A673 (cell line): Measurements from ENCODE around the gene LCN6. TPM values are rescaled to one million over a fixed set of nuclear protein-coding genes. Genes with fewer than 3 reads are reported as not detected.

Experiments
- BruUV-seq: library from RNA; stranded (reverse); fragments of 400-500 nt; replicated peaks from 2 replicates; lab custom pipeline; 2021; lab: Mats Ljungman, UMichigan
- CTCF ChIA-PET: fragments of 300-600 bp; sonication (Branson Sonifier 250); formaldehyde crosslinking; loops from one replicate; lab custom pipeline; 2022; ENCODE audit warnings: antibody characterized with exemption; lab: Charles Lee
- POLR2A ChIA-PET: fragments of 300-600 bp; sonication (Branson Sonifier 250); formaldehyde crosslinking; loops from one replicate; lab custom pipeline; 2022; ENCODE audit warnings: antibody characterized with exemption; ENCODE audit not compliant: low non-redundant PET; lab: Charles Lee
- DNase-seq: peaks from one replicate; pipeline ENCODE4 v3.0.0-alpha.2; 2015; ENCODE audit warnings: low spot score
- H3K27ac ChIP-seq: fragments of 200-600 bp; sonication (generic); 2 replicates; pipeline ENCODE4 v1.5.1; 2016; ENCODE audit warnings: mixed run types, low read depth, mild to moderate bottlenecking, mixed read lengths, antibody characterized with exemption, low read length; ENCODE audit not compliant: poor library complexity, severe bottlenecking
- H3K27me3 ChIP-seq: fragments of 200-600 bp; sonication (generic); replicated peaks from 2 replicates; pipeline ENCODE4 v1.6.1; 2017; ENCODE audit warnings: mixed run types, low read depth, mild to moderate bottlenecking, mixed read lengths, antibody characterized with exemption, low read length; ENCODE audit not compliant: insufficient read depth, poor library complexity
- H3K36me3 ChIP-seq: fragments of 200-600 bp; sonication (generic); 2 replicates; pipeline ENCODE4 v1.6.1; 2016; ENCODE audit warnings: mixed run types, mild to moderate bottlenecking, mixed read lengths, antibody characterized with exemption, low read length; ENCODE audit not compliant: insufficient read depth, poor library complexity, severe bottlenecking
- H3K4me1 ChIP-seq: fragments of 200-600 bp; sonication (generic); 2 replicates; pipeline ENCODE4 v1.6.1; 2017; ENCODE audit warnings: mixed run types, mild to moderate bottlenecking, mixed read lengths, antibody characterized with exemption, low read length; ENCODE audit not compliant: insufficient read depth, poor library complexity, severe bottlenecking
- H3K4me3 ChIP-seq: fragments of 200-600 bp; sonication (generic); 2 replicates; pipeline ENCODE4 v1.5.1; 2016; ENCODE audit warnings: low read depth, mixed run types, mild to moderate bottlenecking, mixed read lengths, low read length; ENCODE audit not compliant: poor library complexity, severe bottlenecking
- H3K9me3 ChIP-seq: fragments of 200-600 bp; sonication (generic); 2 replicates; pipeline ENCODE4 v1.6.1; 2016; ENCODE audit warnings: mixed run types, low read depth, mild to moderate bottlenecking, mixed read lengths, antibody characterized with exemption, low read length; ENCODE audit not compliant: poor library complexity, severe bottlenecking
- EZH2 ChIP-seq: fragments of 200-600 bp; sonication (generic); IDR thresholded peaks from 2 replicates; pipeline ENCODE4 v1.6.1; 2017; ENCODE audit warnings: borderline replicate concordance, low read depth, mild to moderate bottlenecking, mixed read lengths, antibody characterized with exemption, low read length; ENCODE audit not compliant: poor library complexity, severe bottlenecking
- intact Hi-C: fragments of 100-400 bp; cut with micrococcal nuclease; formaldehyde crosslinking; loops from one replicate; pipeline ENCODE4 v1.10.0; 2022; ENCODE audit not compliant: unreplicated experiment
- microRNA-seq: library from miRNA; unstranded; fragments of <30 nt; microRNA quantifications from one replicate; pipeline ENCODE4 v1.2.0, GENCODE V29; 2021
- total RNA-seq: library from RNA; stranded (reverse); gene quantifications from 2 replicates; pipeline ENCODE4 v1.2.3, GENCODE V29; 2021
- TF ChIP-seq, protein P1 (sequence below): fragments of 300-800, 200-600 bp; sonication (generic); conservative IDR thresholded peaks from 2 replicates; pipeline ENCODE4 v1.5.1; 2017; ENCODE audit warnings: low read depth, mild to moderate bottlenecking, antibody characterized with exemption, low read length, moderate library complexity, mixed read lengths

Gene LCN6
- total RNA-seq, 1 experiment from 2014 or later = not detected

DNA sequence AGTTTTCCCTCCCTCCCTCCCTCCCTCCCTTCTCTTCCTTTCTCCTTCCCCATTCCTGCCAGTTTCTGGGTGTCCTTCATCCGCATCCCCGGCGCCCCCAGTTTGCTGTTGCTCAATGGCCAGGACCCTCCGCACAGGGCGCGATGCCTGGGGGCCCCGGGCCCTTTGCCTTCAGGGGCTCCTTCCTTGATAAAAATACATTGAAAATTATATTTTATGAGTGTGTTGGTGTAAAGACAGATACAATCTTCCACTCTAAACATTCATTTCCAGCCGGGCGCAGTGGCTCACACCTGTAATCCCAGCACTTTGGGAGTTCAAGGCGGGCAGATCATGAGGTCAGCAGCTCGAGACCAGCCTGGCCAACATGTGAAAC is 53.5 kb downstream of the LCN6 start:
- H3K27ac ChIP-seq = no peak overlapping the region
- intact Hi-C loops = no loop called here
- peaks cover 7% of the 10 kb centered on the region for H3K4me1 ChIP-seq
- H3K9me3 ChIP-seq = no peaks in the 10 kb centered on the region
- no peak for DNase-seq
- no peak overlapping the region for H3K4me3 ChIP-seq
- TF ChIP-seq EZH2 = no peak
- TF ChIP-seq, protein P1, sequence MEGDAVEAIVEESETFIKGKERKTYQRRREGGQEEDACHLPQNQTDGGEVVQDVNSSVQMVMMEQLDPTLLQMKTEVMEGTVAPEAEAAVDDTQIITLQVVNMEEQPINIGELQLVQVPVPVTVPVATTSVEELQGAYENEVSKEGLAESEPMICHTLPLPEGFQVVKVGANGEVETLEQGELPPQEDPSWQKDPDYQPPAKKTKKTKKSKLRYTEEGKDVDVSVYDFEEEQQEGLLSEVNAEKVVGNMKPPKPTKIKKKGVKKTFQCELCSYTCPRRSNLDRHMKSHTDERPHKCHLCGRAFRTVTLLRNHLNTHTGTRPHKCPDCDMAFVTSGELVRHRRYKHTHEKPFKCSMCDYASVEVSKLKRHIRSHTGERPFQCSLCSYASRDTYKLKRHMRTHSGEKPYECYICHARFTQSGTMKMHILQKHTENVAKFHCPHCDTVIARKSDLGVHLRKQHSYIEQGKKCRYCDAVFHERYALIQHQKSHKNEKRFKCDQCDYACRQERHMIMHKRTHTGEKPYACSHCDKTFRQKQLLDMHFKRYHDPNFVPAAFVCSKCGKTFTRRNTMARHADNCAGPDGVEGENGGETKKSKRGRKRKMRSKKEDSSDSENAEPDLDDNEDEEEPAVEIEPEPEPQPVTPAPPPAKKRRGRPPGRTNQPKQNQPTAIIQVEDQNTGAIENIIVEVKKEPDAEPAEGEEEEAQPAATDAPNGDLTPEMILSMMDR = no peak
- H3K36me3 ChIP-seq = no peaks in the 10 kb centered on the region
- CTCF ChIA-PET = interaction anchor here (0.6 kb wide), 1 partner anchor 58 kb away, joined by 4 read pairs; no protein-coding TSS in a partner anchor
- POLR2A ChIA-PET = no interaction called here
- BruUV-seq = no TSS peak
- H3K27me3 ChIP-seq = no peaks in the 10 kb centered on the region

DNA sequence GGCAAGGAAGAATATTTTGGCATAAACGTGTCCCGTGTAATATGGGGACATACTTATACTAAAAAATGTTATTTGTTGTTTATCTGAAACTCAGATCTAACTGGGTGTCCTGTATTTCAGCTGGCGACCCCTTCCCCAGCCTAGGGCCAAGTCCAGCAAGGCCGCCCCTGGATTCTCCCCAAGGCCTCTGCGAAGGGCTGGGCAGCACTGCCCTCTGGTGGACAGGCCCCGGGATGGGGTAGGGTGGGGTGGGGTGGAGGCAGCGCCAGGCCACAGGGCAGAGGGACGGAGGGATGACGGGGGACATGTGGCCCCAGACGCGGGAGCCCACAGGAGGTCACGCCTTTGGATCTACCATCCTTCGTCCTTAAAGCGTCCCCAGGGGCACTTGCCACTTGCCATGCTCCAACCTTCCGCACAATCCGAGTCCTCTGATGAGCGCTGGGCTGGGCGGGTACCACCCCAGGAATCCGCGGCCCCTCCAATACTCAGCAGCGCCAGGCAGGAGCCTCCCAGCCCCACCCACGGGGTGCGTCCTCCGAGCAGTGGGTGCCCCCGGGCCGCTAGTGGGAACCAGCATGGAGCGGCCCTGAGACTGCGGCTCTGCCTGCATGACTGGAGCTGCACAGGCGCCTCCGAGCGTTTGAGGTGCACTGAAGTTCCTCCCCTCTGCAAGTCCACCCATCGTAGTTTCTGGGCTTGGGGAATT is 54.0 kb downstream of the LCN6 start:
- Histone ChIP-seq H3K36me3 (no peaks in the 10 kb centered on the region), H3K9me3 (no peaks in the 10 kb centered on the region), H3K4me1 (peaks cover 7% of the 10 kb centered on the region), H3K27me3 (no peaks in the 10 kb centered on the region), H3K4me3 (no peak overlapping the region), H3K27ac (no peak overlapping the region)
- peak; percentile 50 for DNase-seq
- CTCF ChIA-PET = interaction anchor here (0.6 to 0.7 kb wide), 3 partner anchors 11 to 356 kb away, joined by 3 to 5 read pairs (median 4); no protein-coding TSS in a partner anchor
- intact Hi-C loops = no loop called here
- TF ChIP-seq, protein P1 = peak; percentile 73
- TF ChIP-seq EZH2 = no peak
- BruUV-seq = no TSS peak
- POLR2A ChIA-PET = no interaction called here

Small RNAs within 50 kb of the gene (microRNA-seq; reads per million reads assigned to microRNA genes)
- 0.81 reads per million for gene MIR6722

Other genes starting within 250 kb of the LCN6 start
- gene NOTCH1, start 202.5 kb downstream of the LCN6 start, total RNA-seq = 37.2 and 50.2 TPM in 2 replicates
- gene EGFL7, start 85.6 kb downstream of the LCN6 start, total RNA-seq = 79.5 and 98.5 TPM in 2 replicates
- gene AGPAT2, start 61.1 kb downstream of the LCN6 start, total RNA-seq = 56.0 and 57.7 TPM in 2 replicates
- gene DIPK1B, start 36.0 kb downstream of the LCN6 start, total RNA-seq = 26.4 and 35.3 TPM in 2 replicates
- 0.15 and 0.35 TPM in 2 replicates for gene LCN10, start 5.6 kb downstream of the LCN6 start, total RNA-seq
- gene LCN8, start 9.7 kb upstream of the LCN6 start, total RNA-seq = not detected in 2 replicates
- gene LCN15, start 16.0 kb upstream of the LCN6 start, total RNA-seq = not detected in 2 replicates
- gene TMEM141, start 42.8 kb upstream of the LCN6 start, total RNA-seq = 32.7 and 39.5 TPM in 2 replicates
- 0.46 TPM in 1 of 2 replicates, not detected in the other for gene CCDC183, start 47.8 kb upstream of the LCN6 start, total RNA-seq
- 208 and 210 TPM in 2 replicates for gene RABL6, start 59.4 kb upstream of the LCN6 start, total RNA-seq
- gene AJM1, start 94.0 kb upstream of the LCN6 start, total RNA-seq = 1.8 and 2.0 TPM in 2 replicates
- gene PHPT1, start 100.9 kb upstream of the LCN6 start, total RNA-seq = 94.7 and 109 TPM in 2 replicates
- 7.9 and 10.1 TPM in 2 replicates for gene MAMDC4, start 103.8 kb upstream of the LCN6 start, total RNA-seq
- gene EDF1, start 117.8 kb upstream of the LCN6 start, total RNA-seq = 321 and 330 TPM in 2 replicates
- gene TRAF2, start 138.0 kb upstream of the LCN6 start, total RNA-seq = 29.2 and 33.2 TPM in 2 replicates
- gene FBXW5, start 196.2 kb upstream of the LCN6 start, total RNA-seq = 76.7 and 81.8 TPM in 2 replicates
- gene C8G, start 196.7 kb upstream of the LCN6 start, total RNA-seq = 0.74 and 0.75 TPM in 2 replicates
- 1.1 TPM in 1 of 2 replicates, not detected in the other for gene LCN12, start 203.7 kb upstream of the LCN6 start, total RNA-seq
- gene PTGDS, start 229.0 kb upstream of the LCN6 start, total RNA-seq = not detected in 2 replicates
- gene LCNL1, start 234.5 kb upstream of the LCN6 start, total RNA-seq = not detected in 2 replicates
- 91.5 and 99.5 TPM in 2 replicates for gene PAXX, start 243.9 kb upstream of the LCN6 start, total RNA-seq
- gene CLIC3, start 248.0 kb upstream of the LCN6 start, total RNA-seq = not detected in 2 replicates